ENCODE measurements around the gene CLRN1. TPM values are rescaled to one million over a fixed set of nuclear protein-coding genes. Genes with fewer than 3 reads are reported as not detected.

CLRN1 gene
- total and polyA plus RNA-seq, 4 donors: not detected

DNA sequence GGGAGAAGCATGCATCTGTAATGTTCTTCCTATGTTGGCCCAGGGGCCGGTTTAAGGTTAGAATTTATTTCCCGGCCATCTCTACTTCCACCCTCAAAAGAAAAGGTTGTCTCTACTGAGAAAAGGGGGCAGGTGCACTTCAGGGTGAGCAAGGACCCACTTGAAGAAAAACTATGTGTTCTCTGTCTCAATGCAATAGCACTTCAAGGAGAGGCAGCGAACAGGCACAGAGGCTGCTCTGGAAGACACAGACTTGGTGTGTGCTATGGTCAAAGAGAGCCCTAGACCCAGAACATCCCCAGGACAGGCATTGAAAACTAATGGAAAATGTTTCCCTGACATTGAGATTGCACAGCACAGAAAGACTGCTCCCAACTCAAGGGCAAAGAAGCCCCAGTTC is 74.9 kb downstream of the CLRN1 start:
- TF ChIP-seq FOXA1 (IDR thresholded peaks at IDR 0.05) (no peak), TAF1 (conservative IDR thresholded peaks at IDR 0.05) (no peak), YY1 (IDR thresholded peaks at IDR 0.05) (no peak), FOXA2 (IDR thresholded peaks at IDR 0.05) (no peak)
- TF ChIP-seq, protein P1, sequence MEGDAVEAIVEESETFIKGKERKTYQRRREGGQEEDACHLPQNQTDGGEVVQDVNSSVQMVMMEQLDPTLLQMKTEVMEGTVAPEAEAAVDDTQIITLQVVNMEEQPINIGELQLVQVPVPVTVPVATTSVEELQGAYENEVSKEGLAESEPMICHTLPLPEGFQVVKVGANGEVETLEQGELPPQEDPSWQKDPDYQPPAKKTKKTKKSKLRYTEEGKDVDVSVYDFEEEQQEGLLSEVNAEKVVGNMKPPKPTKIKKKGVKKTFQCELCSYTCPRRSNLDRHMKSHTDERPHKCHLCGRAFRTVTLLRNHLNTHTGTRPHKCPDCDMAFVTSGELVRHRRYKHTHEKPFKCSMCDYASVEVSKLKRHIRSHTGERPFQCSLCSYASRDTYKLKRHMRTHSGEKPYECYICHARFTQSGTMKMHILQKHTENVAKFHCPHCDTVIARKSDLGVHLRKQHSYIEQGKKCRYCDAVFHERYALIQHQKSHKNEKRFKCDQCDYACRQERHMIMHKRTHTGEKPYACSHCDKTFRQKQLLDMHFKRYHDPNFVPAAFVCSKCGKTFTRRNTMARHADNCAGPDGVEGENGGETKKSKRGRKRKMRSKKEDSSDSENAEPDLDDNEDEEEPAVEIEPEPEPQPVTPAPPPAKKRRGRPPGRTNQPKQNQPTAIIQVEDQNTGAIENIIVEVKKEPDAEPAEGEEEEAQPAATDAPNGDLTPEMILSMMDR (IDR thresholded peaks at IDR 0.05; ENCODE audit: low read depth, low read length, missing input control): no peak
- TF ChIP-seq, protein P2, sequence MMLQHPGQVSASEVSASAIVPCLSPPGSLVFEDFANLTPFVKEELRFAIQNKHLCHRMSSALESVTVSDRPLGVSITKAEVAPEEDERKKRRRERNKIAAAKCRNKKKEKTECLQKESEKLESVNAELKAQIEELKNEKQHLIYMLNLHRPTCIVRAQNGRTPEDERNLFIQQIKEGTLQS (IDR thresholded peaks at IDR 0.05): no peak
- Histone ChIP-seq H3K36me3 (ENCODE audit: control insufficient read depth in 4 of 4, insufficient read depth in 3 of 4, low read depth in 1 of 4, low read length in 3 of 4) (no peaks in the 10 kb centered on the region), H3K9ac (ENCODE audit: low read depth in 1 of 2, low read length in 2 of 2) (no peak overlapping the region), H3K4me1 (ENCODE audit: control insufficient read depth in 4 of 4, insufficient read depth in 4 of 4, low read length in 3 of 4) (no peaks in the 10 kb centered on the region), H3K27ac (ENCODE audit: low read depth in 1 of 2, low read length in 2 of 2) (no peak overlapping the region), H3K27me3 (ENCODE audit: control insufficient read depth in 4 of 4, insufficient read depth in 4 of 4, low read length in 3 of 4) (no peaks in the 10 kb centered on the region), H3K9me3 (ENCODE audit: control insufficient read depth in 4 of 4, low read length in 3 of 4) (no peaks in the 10 kb centered on the region), H3K4me3 (ENCODE audit: low read depth in 1 of 3, low read length in 3 of 3) (no peak overlapping the region)
- DNase-seq (ENCODE audit: low spot score): no peak
- WGBS: 94% methylated on average over 3 of the region's 3 CpGs

DNA sequence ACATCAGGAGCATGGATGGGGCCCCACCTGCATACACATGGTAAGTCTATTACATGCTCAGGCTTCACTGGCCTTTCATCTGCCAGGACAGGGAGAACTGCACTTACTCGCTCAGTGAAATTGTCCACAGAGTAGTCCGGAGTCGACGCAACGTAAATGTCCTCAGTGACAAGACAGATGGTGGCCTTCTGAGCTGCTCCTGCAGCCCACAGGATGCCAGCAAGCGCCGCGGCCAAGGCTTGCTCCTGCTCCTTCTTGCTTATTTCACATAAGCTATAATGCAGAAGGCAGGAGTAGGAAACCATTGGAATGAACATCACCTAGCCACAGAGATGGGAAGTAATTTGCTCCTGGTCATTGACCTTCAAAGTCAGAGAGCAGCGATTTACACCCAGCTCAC is 81.7 kb downstream of the CLRN1 start:
- Histone ChIP-seq H3K27me3 (ENCODE audit: control insufficient read depth in 4 of 4, insufficient read depth in 4 of 4, low read length in 3 of 4) (no peaks in the 10 kb centered on the region), H3K36me3 (ENCODE audit: control insufficient read depth in 4 of 4, insufficient read depth in 3 of 4, low read depth in 1 of 4, low read length in 3 of 4) (no peaks in the 10 kb centered on the region), H3K9ac (ENCODE audit: low read depth in 1 of 2, low read length in 2 of 2) (no peak overlapping the region), H3K27ac (ENCODE audit: low read depth in 1 of 2, low read length in 2 of 2) (no peak overlapping the region), H3K4me1 (ENCODE audit: control insufficient read depth in 4 of 4, insufficient read depth in 4 of 4, low read length in 3 of 4) (no peaks in the 10 kb centered on the region), H3K9me3 (ENCODE audit: control insufficient read depth in 4 of 4, low read length in 3 of 4) (peaks cover 0 to 2% (median 0%) of the 10 kb centered on the region in 4 donors), H3K4me3 (ENCODE audit: low read depth in 1 of 3, low read length in 3 of 3) (no peak overlapping the region)
- DNase-seq (ENCODE audit: low spot score): no peak
- 88% methylated on average over 9 of the region's 9 CpGs for whole genome bisulfite sequencing
- TF ChIP-seq HNF4A (conservative IDR thresholded peaks at IDR 0.05): no peak
- TF ChIP-seq TAF1 (conservative IDR thresholded peaks at IDR 0.05): no peak
- TF ChIP-seq, protein P3, sequence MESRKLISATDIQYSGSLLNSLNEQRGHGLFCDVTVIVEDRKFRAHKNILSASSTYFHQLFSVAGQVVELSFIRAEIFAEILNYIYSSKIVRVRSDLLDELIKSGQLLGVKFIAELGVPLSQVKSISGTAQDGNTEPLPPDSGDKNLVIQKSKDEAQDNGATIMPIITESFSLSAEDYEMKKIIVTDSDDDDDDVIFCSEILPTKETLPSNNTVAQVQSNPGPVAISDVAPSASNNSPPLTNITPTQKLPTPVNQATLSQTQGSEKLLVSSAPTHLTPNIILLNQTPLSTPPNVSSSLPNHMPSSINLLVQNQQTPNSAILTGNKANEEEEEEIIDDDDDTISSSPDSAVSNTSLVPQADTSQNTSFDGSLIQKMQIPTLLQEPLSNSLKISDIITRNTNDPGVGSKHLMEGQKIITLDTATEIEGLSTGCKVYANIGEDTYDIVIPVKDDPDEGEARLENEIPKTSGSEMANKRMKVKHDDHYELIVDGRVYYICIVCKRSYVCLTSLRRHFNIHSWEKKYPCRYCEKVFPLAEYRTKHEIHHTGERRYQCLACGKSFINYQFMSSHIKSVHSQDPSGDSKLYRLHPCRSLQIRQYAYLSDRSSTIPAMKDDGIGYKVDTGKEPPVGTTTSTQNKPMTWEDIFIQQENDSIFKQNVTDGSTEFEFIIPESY (IDR thresholded peaks at IDR 0.05): no peak
- no peak for TF ChIP-seq JUND (IDR thresholded peaks at IDR 0.05)
- TF ChIP-seq, protein P4, sequence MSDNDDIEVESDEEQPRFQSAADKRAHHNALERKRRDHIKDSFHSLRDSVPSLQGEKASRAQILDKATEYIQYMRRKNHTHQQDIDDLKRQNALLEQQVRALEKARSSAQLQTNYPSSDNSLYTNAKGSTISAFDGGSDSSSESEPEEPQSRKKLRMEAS (IDR thresholded peaks at IDR 0.05): no peak
- TF ChIP-seq, protein P5, sequence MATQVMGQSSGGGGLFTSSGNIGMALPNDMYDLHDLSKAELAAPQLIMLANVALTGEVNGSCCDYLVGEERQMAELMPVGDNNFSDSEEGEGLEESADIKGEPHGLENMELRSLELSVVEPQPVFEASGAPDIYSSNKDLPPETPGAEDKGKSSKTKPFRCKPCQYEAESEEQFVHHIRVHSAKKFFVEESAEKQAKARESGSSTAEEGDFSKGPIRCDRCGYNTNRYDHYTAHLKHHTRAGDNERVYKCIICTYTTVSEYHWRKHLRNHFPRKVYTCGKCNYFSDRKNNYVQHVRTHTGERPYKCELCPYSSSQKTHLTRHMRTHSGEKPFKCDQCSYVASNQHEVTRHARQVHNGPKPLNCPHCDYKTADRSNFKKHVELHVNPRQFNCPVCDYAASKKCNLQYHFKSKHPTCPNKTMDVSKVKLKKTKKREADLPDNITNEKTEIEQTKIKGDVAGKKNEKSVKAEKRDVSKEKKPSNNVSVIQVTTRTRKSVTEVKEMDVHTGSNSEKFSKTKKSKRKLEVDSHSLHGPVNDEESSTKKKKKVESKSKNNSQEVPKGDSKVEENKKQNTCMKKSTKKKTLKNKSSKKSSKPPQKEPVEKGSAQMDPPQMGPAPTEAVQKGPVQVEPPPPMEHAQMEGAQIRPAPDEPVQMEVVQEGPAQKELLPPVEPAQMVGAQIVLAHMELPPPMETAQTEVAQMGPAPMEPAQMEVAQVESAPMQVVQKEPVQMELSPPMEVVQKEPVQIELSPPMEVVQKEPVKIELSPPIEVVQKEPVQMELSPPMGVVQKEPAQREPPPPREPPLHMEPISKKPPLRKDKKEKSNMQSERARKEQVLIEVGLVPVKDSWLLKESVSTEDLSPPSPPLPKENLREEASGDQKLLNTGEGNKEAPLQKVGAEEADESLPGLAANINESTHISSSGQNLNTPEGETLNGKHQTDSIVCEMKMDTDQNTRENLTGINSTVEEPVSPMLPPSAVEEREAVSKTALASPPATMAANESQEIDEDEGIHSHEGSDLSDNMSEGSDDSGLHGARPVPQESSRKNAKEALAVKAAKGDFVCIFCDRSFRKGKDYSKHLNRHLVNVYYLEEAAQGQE (IDR thresholded peaks at IDR 0.05): no peak
- TF ChIP-seq HNF4G (IDR thresholded peaks at IDR 0.05): no peak
